GM21423 (cell line): ENCODE data around the gene TMEM259.

Experiments
- ATAC-seq: cut with Tn5 transposase; IDR thresholded peaks from one replicate; pipeline ENCODE4 v1.9.1; 2021; ENCODE audit warnings: mild to moderate bottlenecking, moderate library complexity; ENCODE audit not compliant: unreplicated experiment

TMEM259 gene

DNA sequence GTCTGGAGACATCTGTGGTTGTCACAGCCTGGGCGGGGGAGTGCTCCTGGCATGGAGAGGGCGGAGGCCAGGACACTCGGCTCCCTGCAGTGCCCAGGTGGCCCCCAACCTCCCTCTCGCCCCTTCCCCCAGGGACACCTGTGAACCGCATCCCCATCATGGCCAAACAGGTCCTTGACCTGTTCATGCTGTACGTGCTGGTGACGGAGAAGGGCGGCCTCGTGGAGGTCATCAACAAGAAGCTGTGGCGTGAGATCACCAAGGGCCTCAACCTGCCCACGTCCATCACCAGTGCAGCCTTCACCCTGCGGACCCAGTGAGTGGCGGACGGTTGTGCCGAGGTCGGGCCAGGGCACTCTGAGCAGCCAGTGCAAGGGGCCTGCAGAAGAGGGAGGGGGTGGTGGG lies 56.8 kb downstream of the TMEM259 start:
- no peak for ATAC-seq

DNA sequence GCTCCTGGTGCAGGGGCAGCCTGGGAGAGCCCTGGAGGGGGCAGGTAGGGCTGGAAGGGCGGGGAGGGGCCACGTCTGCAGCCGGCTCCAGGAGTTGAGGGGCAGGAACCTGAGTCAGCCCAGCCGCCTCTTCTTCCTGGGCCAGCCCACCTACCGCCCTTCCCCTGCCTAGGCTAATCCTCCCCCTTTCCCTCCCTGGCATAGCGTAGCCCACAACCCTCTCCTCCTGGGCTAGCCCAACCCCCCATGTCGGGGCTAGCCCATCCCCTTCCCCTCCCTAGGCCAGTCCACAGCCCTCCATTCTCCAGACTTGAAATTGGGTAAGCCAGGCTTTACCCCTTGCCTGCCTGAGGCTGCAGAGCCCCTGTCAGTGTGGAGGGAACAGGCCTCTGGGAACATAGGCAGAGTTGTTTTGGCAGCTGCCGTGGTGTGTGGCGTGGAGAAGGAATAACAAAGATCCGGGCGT lies 57.4 kb downstream of the TMEM259 start:
- no peak for ATAC-seq

DNA sequence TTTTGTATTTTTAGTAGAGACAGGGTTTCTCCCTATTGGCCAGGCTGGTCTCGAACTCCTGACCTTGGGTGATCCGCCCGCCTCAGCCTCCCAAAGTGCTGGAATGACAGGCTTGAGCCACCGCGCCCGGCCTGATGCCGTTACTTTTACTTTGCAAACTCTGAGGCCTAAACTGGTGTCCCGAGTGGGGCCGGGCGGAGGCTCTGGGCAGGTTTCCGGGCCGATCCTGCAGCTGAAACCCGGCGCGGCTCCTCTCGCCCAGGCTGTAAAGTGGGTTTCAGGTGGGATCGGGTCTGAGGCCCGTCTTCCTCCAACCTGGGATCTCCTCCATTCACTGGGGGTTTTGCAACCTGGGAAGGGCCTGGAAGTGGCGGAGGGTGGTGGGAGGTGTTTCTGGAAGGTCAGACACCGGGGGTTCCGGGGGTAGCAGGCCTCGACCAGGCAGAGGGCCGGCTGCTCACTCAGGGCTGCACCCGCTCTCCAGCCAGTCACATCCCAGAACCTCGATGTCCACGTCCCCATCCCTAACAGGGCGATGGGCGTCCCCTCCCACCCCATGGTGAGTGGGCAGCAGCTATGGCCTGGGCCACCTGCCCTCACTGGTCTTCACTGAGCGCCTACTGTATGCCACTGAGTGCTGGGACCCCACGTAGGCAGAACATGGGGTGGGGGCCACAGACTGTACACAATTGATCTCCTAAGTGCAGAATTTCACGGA lies 58.1 kb downstream of the TMEM259 start:
- ATAC-seq, result no peak

DNA sequence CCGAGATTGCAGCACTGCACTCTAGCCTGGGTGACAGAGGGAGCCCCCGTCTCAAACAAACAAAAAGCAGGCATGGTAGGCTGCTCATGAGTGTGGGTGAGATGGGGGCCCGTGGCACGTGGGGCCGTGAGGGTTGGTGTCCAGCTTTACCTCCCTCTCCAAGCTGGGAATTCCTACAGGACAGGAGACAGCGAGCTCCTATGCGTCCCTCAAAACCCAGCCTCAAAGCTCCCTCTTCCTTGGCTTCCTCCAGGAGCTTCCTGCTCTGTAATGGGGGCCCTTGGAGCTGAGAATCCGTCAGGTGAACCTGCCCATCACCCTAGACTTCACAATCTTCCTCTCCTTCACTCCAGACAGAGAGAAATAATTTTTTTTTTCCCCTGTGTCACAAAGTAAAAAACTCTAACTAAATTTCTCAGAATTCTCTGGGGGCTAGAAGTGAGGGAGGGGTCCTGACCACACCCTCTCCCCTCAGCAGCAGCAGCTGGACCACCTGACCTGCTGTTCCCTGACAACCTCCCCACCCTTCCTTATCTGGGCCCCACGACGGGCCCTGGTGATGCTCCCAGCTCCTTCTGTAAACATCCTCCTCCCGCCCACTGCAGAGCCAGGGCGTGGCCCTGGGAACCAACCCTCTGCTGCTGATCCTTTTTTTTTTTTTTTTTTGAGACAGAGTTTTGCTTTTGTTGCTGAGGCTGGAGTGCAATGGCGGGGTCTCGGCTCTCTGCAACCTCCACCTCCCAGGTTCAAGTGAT lies 58.9 kb downstream of the TMEM259 start:
- ATAC-seq, result no peak

DNA sequence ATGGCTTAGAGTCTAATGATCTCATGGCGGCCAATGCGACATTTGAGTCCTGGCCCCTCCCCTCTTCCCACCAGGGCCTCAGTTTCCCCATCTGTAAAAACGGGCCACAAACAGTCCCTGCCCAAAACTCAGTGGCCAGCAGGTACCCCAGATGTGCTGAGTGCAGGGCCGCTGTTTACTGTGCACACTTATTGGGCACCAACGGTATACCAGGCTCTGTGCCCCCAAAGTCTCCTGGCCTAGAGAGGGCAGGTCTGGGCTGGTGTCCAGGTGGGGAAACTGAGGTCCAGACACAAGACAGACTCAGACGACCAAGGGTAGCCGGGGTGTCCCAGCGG lies 60.4 kb downstream of the TMEM259 start:
- no peak for ATAC-seq

DNA sequence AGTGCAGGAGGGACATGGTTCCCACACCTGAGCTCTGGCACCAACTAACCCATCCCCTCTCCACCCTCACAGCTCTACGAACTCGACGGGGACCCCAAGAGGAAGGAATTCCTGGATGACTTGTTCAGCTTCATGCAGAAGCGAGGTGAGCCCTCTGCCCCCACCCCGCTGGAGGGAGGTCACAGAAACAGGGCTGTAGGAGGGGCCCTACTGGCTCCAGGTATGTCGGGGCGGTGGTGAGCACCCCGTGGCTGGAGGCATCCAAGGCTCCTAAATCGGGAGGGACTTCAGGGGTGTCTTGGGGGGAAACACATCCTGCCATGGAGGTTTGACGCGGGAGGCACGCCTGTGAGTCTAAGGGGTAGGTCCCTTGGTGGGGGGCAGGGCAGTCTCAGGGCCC lies 60.9 kb downstream of the TMEM259 start:
- no peak for ATAC-seq
